Activated CD8-positive, alpha-beta memory T cell treated with anti-CD3 and anti-CD28 coated beads for 36 hours (primary cell): ENCODE results near the gene ZNF79. TPM values are rescaled to one million over a fixed set of nuclear protein-coding genes. Genes with fewer than 3 reads are reported as not detected.

Source experiments
- CTCF ChIA-PET: fragments of 350-600 bp; sonication (Branson Sonifier 250); formaldehyde crosslinking; loops from one replicate; lab custom pipeline; 2021; ENCODE audit warnings: antibody characterized with exemption; lab: Charles Lee
- POLR2A ChIA-PET: fragments of 350-600 bp; sonication (Branson Sonifier 250); formaldehyde crosslinking; loops from one replicate; lab custom pipeline; 2021; ENCODE audit warnings: antibody characterized with exemption; lab: Charles Lee
- total RNA-seq, 2 experiments: library from RNA; stranded (reverse); gene quantifications; one replicate each; pipeline ENCODE4 v1.2.3, GENCODE V29; 2021

ZNF79 gene
- total RNA-seq, 2 experiments from 2014 or later, result 14.3 to 16.0 TPM

DNA sequence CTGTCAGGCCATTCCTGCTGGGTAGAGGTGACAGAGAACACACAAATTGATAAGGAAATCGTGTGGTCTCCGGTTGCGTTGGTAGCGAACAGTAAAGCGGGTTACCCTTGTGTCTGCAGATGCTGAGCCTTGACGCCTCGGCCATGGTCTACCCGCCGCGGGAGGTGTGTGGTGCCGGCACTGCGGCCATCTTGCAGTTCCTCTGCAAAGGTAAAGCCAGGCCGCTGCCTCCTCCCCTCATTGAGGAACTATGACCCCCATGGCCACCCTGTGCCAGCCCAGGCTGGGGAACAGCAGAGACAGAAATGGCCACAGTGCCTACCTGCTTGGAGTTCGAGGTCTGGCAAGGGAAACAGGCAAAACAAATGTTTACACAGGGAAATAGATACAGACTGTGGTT is 43.4 kb downstream of the ZNF79 start:
- ChIA-PET CTCF (no interaction called here), POLR2A (no interaction called here)

DNA sequence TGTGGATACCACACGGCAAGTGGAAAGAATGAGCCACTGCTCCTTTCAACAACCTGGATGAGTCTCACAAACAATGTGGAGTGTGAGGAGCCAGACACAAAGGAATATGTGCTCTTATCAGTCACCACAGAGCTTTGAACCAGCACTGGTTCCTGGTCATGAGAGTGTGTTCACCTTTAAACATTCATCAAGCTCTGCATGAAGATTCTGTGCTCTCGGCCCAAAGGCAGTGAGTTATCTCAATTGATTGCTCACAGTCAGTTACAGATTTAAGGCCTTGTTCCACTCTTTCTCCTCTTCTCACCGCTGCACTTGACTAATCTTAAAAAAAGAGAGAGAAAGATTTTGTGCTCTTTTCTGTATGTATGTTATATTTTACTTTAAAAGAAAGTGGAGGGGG is 46.5 kb downstream of the ZNF79 start:
- POLR2A ChIA-PET, result no interaction called here

GRCh38 chr9:127473501-127473900 is 49.3 kb downstream of the ZNF79 start:
- POLR2A ChIA-PET, result no interaction called here
- CTCF ChIA-PET, result no interaction called here

More for the DNA sequence above, 46.5 kb downstream of the ZNF79 start:
- CTCF ChIA-PET, result no interaction called here

GRCh38 chr9:127473932-127474331 is 49.8 kb downstream of the ZNF79 start:
- ChIA-PET POLR2A (no interaction called here), CTCF (interaction anchor here (1.0 kb wide), 1 partner anchor 18 kb away, joined by 3 read pairs; no protein-coding TSS in a partner anchor)

- POLR2A ChIA-PET, result no interaction called here
- CTCF ChIA-PET, result interaction anchor here (1.0 kb wide), 1 partner anchor 19 kb away, joined by 3 read pairs; no protein-coding TSS in a partner anchor
Observed at GRCh38 chr9:127474592-127474991, 50.4 kb downstream of the ZNF79 start.

DNA sequence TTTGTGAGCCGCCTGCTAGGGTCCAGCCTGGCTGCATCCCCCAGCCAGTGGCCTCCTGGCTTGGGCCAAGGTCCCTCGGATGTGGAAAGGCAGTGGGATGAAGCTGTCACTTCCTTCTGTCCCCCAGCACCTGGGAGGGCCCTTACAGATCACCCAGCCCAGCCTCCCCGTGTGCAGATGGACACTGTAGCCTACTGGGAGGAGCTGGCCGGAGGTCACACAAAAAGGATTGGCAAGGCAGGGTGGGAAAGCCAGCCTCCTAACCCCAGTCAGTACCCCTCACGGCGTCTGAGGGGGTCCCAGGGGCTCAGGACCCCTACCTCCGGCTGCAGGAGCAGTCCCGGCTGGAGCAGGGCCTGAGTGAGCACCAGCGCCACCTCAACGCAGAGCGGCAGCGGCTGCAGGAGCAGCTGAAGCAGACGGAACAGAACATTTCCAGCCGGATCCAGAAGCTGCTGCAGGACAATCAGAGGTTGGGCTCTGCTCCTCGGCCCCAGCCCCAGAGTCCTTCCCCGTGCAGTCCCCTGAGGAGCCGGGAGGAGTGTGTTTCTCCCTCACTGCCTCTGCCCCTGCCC is 55.4 kb downstream of the ZNF79 start:
- POLR2A ChIA-PET, result no interaction called here

DNA sequence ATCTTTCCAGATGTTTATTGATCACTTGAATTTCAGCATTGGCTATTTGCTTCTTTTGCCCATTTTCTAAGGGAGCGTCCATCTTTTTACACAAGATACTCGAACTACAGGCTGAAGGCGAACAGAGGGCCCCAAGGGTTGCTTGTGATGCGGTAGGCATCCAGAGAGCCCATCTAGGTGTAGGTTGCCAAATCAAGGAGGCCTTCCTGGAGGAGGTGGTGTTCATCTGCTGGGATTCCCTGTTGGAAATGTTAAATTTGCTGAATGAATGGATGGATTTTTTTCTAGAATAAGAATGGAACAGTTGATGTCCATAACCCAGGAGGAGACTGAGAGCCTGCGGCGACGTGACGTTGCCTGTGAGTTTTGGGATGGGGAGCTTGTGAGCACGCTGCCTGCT is 58.5 kb downstream of the ZNF79 start:
- POLR2A ChIA-PET, result no interaction called here
- CTCF ChIA-PET, result no interaction called here

More for the DNA sequence above, 55.4 kb downstream of the ZNF79 start:
- CTCF ChIA-PET, result interaction anchor here (0.5 kb wide), 1 partner anchor 506 kb away, joined by 4 read pairs; no protein-coding TSS in a partner anchor

- ChIA-PET POLR2A (no interaction called here), CTCF (no interaction called here)
Observed at GRCh38 chr9:127485995-127486394, 61.8 kb downstream of the ZNF79 start.

DNA sequence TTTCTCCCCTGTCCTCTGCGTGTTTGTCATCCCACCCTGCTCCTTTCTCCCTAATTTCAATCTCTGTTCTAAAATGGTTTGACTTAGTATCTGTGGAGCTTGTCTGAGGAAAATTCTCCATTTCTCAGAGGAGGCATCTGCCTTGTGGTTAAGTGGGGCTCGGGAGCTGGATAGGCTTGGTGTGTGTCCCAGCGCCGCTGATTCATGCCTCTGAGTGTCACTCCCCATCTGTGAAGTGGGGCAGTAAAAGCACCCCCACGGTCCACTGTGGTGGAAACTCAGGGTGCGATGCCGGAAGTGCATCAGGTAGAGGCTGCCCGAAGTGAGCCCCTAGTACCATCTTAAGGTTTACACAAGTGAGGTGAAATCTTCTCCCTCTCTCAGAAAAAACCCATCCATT is 64.8 kb downstream of the ZNF79 start:
- POLR2A ChIA-PET, result no interaction called here
- CTCF ChIA-PET, result interaction anchor here (0.5 kb wide), 1 partner anchor 84 kb away, joined by 3 read pairs; no protein-coding TSS in a partner anchor

DNA sequence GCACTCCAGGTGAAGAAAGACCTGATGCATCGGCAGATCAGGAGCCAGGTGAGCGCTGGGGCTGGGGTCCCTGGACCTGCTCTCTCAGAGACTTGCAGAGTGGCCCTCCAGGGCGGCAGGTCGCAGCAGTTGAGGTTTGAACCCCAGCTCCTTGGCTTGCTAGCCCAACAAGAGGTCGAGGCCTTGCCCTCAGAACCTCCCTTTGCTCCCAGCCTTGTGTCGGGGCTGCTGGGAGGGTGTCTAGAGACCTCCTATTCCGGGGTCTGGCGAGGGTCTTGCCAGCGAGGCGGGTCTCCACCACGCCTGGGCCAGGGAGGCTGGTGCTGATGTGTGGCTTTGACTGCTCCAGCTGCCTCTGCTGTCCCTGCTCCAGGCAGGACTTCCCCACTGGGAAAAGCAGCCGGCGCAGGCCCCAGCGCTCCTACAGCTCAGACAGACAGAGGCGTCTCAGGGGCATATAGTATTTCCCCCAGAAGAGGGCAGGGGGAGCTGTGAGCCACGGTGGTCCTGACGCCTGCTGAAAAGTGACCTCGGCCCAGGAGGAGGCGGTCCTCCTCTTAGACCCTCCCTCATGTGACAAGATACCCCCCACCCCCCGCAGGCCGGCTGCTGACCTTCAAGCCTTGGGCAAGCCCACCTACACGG is 65.4 kb downstream of the ZNF79 start:
- POLR2A ChIA-PET, result no interaction called here
- CTCF ChIA-PET, result no interaction called here

- CTCF ChIA-PET, result interaction anchor here (1.2 kb wide), 1 partner anchor 15 kb away, joined by 3 read pairs; no protein-coding TSS in a partner anchor
- POLR2A ChIA-PET, result no interaction called here
Observed at GRCh38 chr9:127490535-127491230, 66.5 kb downstream of the ZNF79 start.

DNA sequence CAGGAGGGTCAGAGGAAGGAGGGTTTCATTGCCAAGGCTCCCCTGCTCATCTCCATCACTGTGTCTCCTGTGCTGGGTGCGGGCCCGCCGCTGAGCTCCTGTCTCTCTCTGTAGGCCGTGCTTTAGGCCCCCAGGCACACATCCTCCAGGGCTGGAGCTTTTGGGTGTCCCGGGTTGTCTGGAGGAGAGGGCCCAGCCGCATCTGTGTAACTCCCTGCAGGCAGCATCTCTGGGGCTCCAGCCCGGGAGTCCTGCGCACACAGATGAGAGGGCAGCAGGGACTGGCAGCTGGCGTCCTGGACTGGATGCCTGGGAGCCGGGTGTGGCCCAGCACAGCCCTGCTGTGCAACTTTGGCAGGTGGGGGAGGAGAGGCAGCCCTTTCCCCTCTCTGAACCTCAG is 67.3 kb downstream of the ZNF79 start:
- ChIA-PET CTCF (interaction anchor here (1.2 kb wide), 1 partner anchor 14 kb away, joined by 3 read pairs; no protein-coding TSS in a partner anchor), POLR2A (no interaction called here)

- POLR2A ChIA-PET, result no interaction called here
- CTCF ChIA-PET, result no interaction called here
Observed at GRCh38 chr9:127492616-127493015, 68.4 kb downstream of the ZNF79 start.

GRCh38 chr9:127493592-127494303 is 69.6 kb downstream of the ZNF79 start:
- ChIA-PET POLR2A (no interaction called here), CTCF (no interaction called here)

DNA sequence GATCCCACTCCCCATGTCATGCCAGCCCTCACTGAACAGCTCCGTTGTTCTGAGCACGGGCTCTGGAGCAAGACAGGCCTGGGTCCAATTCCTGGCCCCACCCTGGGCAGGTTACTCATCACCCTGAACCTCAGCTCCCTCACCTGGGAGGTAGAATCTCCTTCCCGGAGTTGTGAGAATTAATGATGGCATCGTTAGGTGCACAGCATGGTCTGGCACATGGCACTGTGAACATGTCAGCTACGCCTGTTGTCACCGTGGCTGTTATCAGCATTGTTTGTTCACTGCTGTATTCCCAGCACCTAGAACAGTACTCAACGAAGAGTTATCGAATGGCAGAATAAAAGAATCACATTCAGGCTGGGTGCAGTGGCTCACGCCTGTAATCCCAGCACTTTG is 70.1 kb downstream of the ZNF79 start:
- POLR2A ChIA-PET, result no interaction called here
- CTCF ChIA-PET, result no interaction called here

Other genes starting within 250 kb of the ZNF79 start
- gene GARNL3, start 159.6 kb upstream of the ZNF79 start, total RNA-seq, result 1 to 10 TPM; 4.1 to 4.5 TPM
- gene SLC2A8, start 27.2 kb upstream of the ZNF79 start, total RNA-seq, result 1 to 10 TPM; 5.3 to 6.5 TPM
- gene RPL12, start 27.0 kb downstream of the ZNF79 start, total RNA-seq, result 1,000 to 10,000 TPM; 1,573 to 1,585 TPM
- 10 to 100 TPM; 23.4 to 25.2 TPM for gene LRSAM1, start 27.1 kb downstream of the ZNF79 start, total RNA-seq
- gene STXBP1, start 187.9 kb downstream of the ZNF79 start, total RNA-seq, result 10 to 100 TPM; 18.3 to 22.8 TPM